Motor neuron (in vitro differentiated cells): Measurements from ENCODE around the gene SIX5. TPM values are rescaled to one million over a fixed set of nuclear protein-coding genes. Genes with fewer than 3 reads are reported as not detected.
"Not testable (repeated sequence)": the region's sequence is repeated elsewhere in the genome, so short reads cannot be mapped to it uniquely, and the experiment has no call there.

Experiments
- ATAC-seq, 8 experiments: fragments of 200-7000 bp; cut with Tn5 transposase; replicated peaks in 6 of 8; 2 replicates each; pipeline ENCODE4 v1.8.0; 2021; ENCODE audit warnings: mild to moderate bottlenecking in 8 of 8, moderate library complexity in 8 of 8
- H3K27ac ChIP-seq, 2 donors: fragments of 250-450 bp; sonication (Bioruptor Pico); 2 replicates each; pipeline ENCODE4 v1.9.0; 2021; ENCODE audit warnings: antibody characterized with exemption in 2 of 2, mild to moderate bottlenecking in 2 of 2, moderate library complexity in 1 of 2
- H3K4me1 ChIP-seq, 2 donors: fragments of 250-450 bp; sonication (Bioruptor Pico); replicated peaks in 1 of 2; 2 replicates each; pipeline ENCODE4 v1.6.1; 2021; ENCODE audit warnings: antibody characterized with exemption in 2 of 2, mild to moderate bottlenecking in 2 of 2, moderate library complexity in 1 of 2
- H3K4me3 ChIP-seq, 5 donors: fragments of 250-450 bp; sonication (Bioruptor Pico); 2 replicates each; pipeline ENCODE4 v1.9.0; 2021; ENCODE audit warnings: antibody characterized with exemption in 5 of 5, mild to moderate bottlenecking in 5 of 5, moderate library complexity in 4 of 5
- WGBS, 10 experiments: fragments of 450-650 bp; shearing (Covaris generic); methylation state at CpG; one replicate each; pipeline ENCODE4 v1.0.0; 2022; 5-methylcytosine and 5-hydroxymethylcytosine counted together
- in situ Hi-C, 9 experiments: fragments of 400-800 bp; cut with MboI; loops; one replicate each; pipeline ENCODE4 v1.15.0; 2021; ENCODE audit warnings: low sequenced_read_pairs in 9 of 9, low pct_unique_long_range_greater_than_20kb in 2 of 9; ENCODE audit not compliant: unreplicated experiment in 9 of 9
- total RNA-seq, 8 experiments: library from RNA; unstranded; fragments of 300-600 nt; gene quantifications; 2 replicates each; pipeline versions ENCODE4 v1.2.3 to v1.2.4, GENCODE V29; 2022

Gene SIX5
- total RNA-seq, 8 experiments from 2014 or later = 2.5 to 12.9 (median 5.5) TPM

DNA sequence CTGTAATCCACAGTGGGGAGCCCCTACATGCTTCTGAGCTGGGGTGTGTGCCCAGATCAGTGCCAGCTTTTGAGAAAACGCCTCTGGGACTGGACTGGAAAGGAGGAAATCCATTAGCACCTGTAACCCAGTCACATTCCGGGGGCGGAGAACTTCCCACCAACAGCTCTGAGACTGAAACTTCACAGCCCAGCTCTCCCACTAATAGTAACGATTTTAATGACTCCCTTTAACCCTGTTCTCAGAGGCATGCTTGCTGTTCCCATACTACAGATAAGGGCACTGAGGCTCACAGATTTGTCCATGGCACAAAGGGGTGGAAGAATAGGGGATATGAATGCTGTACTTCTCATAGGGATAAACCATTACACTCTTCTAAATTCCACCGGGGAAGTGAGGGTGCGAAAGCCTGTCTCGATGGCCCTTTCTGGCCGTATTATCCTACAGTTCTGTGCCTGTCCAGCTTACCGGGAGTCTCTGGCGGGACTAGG lies 39.2 kb downstream of the SIX5 start:
- peaks cover 0 to 6% of the 10 kb centered on the region in 2 donors for H3K4me1 ChIP-seq
- peak overlapping the region; percentile 58 to 78 (median 60) for H3K4me3 ChIP-seq
- WGBS, 10 experiments = 0 to 15% (median 3%) methylated on average over 2 to 7 of the region's 10 CpGs; no CpG with 5 or more reads in 3 of the 10 experiments
- ATAC-seq = peak in 2 of 8 experiments; percentile 2 to 5
- in situ Hi-C loops = no loop called here
- H3K27ac ChIP-seq = peak overlapping the region in 1 of 2 donors; percentile 53

DNA sequence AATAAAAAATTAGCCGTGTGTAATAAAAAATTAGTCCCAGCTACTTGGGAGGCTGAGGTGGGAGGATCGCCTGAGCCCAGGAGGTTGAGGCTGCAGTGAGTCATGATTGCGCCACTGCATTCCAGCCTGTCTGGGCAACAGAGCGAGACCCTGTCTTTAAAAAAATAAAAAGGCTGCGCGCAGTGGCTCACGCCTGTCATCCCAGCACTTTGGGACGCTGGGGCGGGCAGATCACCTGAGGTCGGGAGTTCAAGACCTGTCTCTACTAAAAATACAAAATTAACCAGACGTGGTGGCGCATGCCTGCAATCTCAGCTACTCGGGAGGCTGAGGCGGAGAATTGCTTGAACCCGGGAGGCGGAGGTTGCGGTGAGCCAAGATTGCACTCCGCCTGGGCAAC lies 40.4 kb downstream of the SIX5 start:
- H3K4me3 ChIP-seq, H3K4me1 ChIP-seq, H3K27ac ChIP-seq, ATAC-seq, in situ Hi-C loops: not testable (repeated sequence)
- 87 to 100% (median 96%) methylated on average over 1 to 8 of the region's 18 CpGs; no CpG with 5 or more reads in 3 of the 10 experiments for WGBS, 10 experiments

DNA sequence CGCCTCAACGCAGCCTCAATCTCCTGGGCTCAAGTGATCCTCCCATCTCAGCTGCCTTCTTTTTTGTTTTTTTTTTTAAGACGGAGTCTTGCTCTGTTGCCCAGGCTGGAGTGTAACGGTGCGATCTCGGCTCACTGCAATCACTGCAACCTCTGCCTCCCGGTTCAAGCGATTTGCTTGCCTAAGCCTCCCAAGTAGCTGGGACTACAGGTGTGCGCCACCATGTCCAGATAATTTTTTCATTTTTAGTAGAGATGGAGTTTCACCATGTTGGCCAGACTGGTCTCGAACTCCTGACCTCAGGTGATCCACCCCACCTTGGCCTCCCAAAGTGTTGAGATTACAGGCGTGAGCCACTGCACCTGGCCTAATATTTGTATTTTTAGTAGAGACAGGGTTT lies 49.0 kb downstream of the SIX5 start:
- H3K27ac ChIP-seq, ATAC-seq, H3K4me3 ChIP-seq, in situ Hi-C loops: not testable (repeated sequence)
- WGBS, 10 experiments = 89 to 100% (median 100%) methylated on average over 1 to 9 of the region's 11 CpGs; no CpG with 5 or more reads in 3 of the 10 experiments
- peaks cover 11 to 13% of the 10 kb centered on the region in 2 donors for H3K4me1 ChIP-seq

DNA sequence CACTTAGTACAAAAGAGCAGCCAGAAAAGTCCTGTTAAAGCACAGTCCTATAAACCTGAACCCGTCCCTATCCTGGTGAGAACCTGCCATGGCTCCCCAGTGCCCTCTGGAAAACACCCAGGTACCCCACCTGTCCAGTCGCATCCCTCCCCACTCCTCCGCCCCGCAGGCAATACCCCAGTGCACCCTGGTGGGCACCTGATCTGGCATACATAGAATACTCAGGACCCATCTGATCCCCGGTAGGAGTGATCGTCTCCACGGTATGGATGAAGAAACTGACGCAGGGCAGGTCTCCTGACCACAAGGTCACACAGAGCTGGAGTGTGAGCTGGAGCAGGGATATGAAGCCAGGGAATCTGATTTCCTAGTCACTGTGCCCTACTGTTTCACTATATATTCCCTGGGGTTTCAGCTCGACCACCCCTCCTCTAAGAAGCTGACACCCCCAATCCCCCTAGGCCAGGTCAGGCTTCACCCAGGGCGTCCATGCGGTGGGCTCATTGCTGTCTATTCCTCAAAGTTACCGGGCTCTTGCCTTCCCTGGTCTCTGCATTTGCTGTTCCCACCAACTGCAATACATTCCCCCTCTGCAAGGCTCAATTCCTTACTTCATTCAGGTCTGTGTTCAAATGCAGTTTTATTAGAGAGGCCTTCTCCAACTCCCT lies 50.9 kb downstream of the SIX5 start:
- H3K4me1 ChIP-seq = peaks cover 11 to 13% of the 10 kb centered on the region in 2 donors
- WGBS, 10 experiments = 25 to 82% (median 80%) methylated on average over 1 to 4 of the region's 12 CpGs; no CpG with 5 or more reads in 5 of the 10 experiments
- H3K27ac ChIP-seq = peak overlapping the region; percentile 85 to 94
- ATAC-seq = peak in 2 of 8 experiments; percentile 0
- H3K4me3 ChIP-seq = peak overlapping the region; percentile 51 to 72 (median 64)
- in situ Hi-C loops = no loop called here

DNA sequence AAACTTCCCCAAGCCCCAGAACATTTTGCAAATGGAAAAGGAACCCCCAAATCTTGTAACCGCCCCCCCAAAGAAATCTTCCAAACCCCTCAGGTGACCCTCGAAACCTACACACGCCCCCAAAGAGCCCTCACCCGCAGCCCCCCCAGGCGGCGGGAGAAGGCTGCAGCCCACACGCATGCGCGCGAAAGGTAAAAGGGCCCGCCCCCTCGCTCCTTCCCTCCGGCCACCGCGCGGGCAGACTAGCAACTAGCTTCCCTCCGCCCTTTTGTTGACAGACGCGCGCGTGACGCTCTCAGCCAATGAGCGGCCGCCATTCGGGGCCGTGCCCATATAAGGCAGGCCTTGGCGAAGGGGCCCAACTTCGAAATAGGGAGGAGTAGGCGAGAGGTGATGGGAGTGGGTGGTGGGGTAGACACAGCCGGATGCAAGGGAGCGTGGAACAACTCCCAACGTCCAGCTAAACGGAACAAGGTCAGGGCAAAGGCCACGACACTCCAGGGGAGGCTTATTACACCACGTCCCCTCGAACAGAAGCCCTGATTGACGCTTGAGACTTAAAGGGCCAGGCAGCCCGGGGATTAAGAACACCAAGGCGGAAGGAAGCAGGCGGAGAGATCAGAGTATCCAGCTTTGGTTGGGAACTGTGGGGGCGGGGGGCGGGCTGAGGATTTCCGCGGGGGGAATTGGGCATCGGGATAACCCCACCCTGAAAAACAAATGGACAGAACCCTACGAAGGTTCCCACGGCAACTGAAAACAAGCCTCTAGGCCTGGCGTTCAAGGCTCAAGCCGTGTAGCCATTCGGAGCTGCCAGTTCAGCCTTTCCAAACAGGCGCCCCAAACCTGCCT lies 51.7 kb downstream of the SIX5 start:
- Histone ChIP-seq H3K4me3 (peak overlapping the region; percentile 51 to 72 (median 64)), H3K4me1 (peaks cover 11 to 13% of the 10 kb centered on the region in 2 donors), H3K27ac (peak overlapping the region; percentile 85 to 94)
- in situ Hi-C loops = no loop called here
- WGBS, 10 experiments = 0 to 10% (median 0%) methylated on average over 1 to 19 of the region's 51 CpGs; no CpG with 5 or more reads in 4 of the 10 experiments
- peak; percentile 83 to 98 (median 96) for ATAC-seq

DNA sequence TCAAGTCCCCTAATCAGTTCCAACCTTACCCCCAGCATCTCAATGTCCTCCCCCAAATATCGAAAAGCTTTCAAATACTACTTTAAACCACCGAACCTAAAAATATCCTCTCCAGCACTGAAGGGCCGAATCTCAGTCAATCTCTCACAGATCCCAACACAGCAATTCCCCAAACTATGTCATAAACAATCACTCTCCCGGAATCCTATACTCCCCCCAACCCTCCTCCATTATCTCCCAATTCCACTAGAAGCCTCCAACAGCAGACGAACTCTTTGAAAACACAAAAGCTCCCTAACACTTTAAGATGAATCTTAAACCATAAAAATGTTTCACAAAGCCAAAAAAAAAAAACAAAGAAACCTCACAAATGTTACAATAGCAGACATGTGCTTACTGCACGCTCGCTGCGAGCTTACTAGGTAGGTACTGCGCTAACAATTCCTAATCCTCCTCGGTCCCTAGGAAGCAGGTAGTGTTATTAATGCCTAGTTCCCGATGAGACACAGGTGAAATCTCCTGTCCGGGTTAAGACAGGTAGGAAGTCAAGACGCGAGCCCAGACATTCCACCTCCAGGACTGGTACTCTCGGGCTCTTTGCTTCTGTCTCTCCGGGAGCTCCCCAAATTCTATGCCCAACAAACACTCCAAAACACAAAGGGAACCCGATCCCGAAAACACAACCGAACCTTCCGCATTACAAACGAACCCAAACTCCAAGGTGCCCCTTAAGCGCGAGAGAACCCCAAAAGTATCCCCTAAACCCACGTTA lies 52.5 kb downstream of the SIX5 start:
- Histone ChIP-seq H3K4me1 (peaks cover 11 to 13% of the 10 kb centered on the region in 2 donors), H3K4me3 (peak overlapping the region; percentile 51 to 72 (median 64)), H3K27ac (peak overlapping the region; percentile 75 to 86)
- ATAC-seq = peak in 2 of 8 experiments; percentile 1 to 3
- WGBS, 10 experiments = 0 to 19% (median 6%) methylated on average over 1 to 11 of the region's 24 CpGs; no CpG with 5 or more reads in 1 of the 10 experiments
- in situ Hi-C loops = no loop called here

DNA sequence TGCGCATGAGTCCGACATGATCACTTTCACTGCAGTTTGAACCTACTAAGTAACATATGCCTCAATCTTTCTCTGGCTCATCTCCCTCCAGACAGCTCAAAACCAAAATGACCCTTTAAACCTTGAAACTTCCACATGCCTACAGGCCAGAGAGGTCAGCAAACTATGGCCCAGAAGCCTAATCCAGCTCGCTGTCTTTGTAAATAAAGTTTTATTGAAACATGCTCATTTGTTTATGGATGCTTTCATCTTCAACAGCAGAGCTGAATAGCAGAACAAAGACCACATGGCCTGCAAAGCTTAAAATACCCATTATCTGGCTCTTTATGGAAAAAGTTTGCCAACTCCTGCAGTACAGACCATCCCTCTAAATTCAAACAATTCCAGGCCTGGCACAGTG lies 53.9 kb downstream of the SIX5 start:
- ATAC-seq = no peak
- Histone ChIP-seq H3K4me1 (peaks cover 13 to 14% of the 10 kb centered on the region in 2 donors), H3K27ac (no peak overlapping the region), H3K4me3 (no peak overlapping the region)
- WGBS, 10 experiments = 20 to 100% (median 86%) methylated on average over 1 to 3 of the region's 3 CpGs; no CpG with 5 or more reads in 2 of the 10 experiments
- in situ Hi-C loops = no loop called here

Other genes with a start within 250 kb of the SIX5 start
- 10 to 100 TPM in 1 of 8 experiments, 1 to 10 TPM in 7; 3.0 to 10.2 (median 6.4) TPM for gene OPA3, start 184.4 kb downstream of the SIX5 start, total RNA-seq
- gene GPR4, start 167.0 kb downstream of the SIX5 start, total RNA-seq = under 1 TPM in 7 of 8 experiments, not detected in 1; 0.05 to 0.85 (median 0.35) TPM
- 10 to 100 TPM; 11.7 to 49.2 (median 24.6) TPM for gene EML2, start 129.9 kb downstream of the SIX5 start, total RNA-seq
- 1 to 10 TPM in 6 of 8 experiments, under 1 TPM in 2; 0.20 to 8.7 (median 3.9) TPM for gene GIPR, start 101.0 kb downstream of the SIX5 start, total RNA-seq
- 100 to 1,000 TPM; 501 to 723 (median 595) TPM for gene SNRPD2, start 77.3 kb downstream of the SIX5 start, total RNA-seq
- 10 to 100 TPM in 1 of 8 experiments, 1 to 10 TPM in 7; 3.7 to 18.1 (median 6.4) TPM for gene QPCTL, start 76.6 kb downstream of the SIX5 start, total RNA-seq
- gene FBXO46, start 38.4 kb downstream of the SIX5 start, total RNA-seq = 10 to 100 TPM in 3 of 8 experiments, 1 to 10 TPM in 5; 6.4 to 24.3 (median 8.9) TPM
- gene MEIOSIN, start 35.8 kb downstream of the SIX5 start, total RNA-seq = under 1 TPM in 2 of 8 experiments, not detected in 6; 0.09 to 0.24 TPM
- gene DMPK, start 13.2 kb upstream of the SIX5 start, total RNA-seq = 10 to 100 TPM; 18.8 to 41.5 (median 26.9) TPM
- 10 to 100 TPM; 16.5 to 50.5 (median 32.9) TPM for gene DMWD, start 23.6 kb upstream of the SIX5 start, total RNA-seq
- gene RSPH6A, start 46.1 kb upstream of the SIX5 start, total RNA-seq = under 1 TPM in 6 of 8 experiments, not detected in 2; 0.18 to 0.76 (median 0.21) TPM
- gene SYMPK, start 93.9 kb upstream of the SIX5 start, total RNA-seq = 10 to 100 TPM; 22.2 to 87.8 (median 39.2) TPM
- gene FOXA3, start 95.1 kb upstream of the SIX5 start, total RNA-seq = under 1 TPM in 6 of 8 experiments, not detected in 2; 0.13 to 0.84 (median 0.42) TPM
- gene IRF2BP1, start 116.9 kb upstream of the SIX5 start, total RNA-seq = 10 to 100 TPM; 10.4 to 20.5 (median 18.7) TPM
- gene MYPOP, start 133.4 kb upstream of the SIX5 start, total RNA-seq = 1 to 10 TPM; 2.1 to 6.1 (median 2.6) TPM
- under 1 TPM in 3 of 8 experiments, not detected in 5; 0.05 to 0.85 (median 0.18) TPM for gene NANOS2, start 145.5 kb upstream of the SIX5 start, total RNA-seq
- gene NOVA2, start 204.6 kb upstream of the SIX5 start, total RNA-seq = 10 to 100 TPM in 4 of 8 experiments, 1 to 10 TPM in 1, under 1 TPM in 3; 0.09 to 23.5 (median 11.0) TPM
- 10 to 100 TPM in 2 of 8 experiments, 1 to 10 TPM in 6; 3.2 to 15.7 (median 5.5) TPM for gene CCDC61, start 226.2 kb upstream of the SIX5 start, total RNA-seq